ENCODE measurements around the gene VILL. TPM values are rescaled to one million over a fixed set of nuclear protein-coding genes. Genes with fewer than 3 reads are reported as not detected.
"Not testable (repeated sequence)": the region's sequence is repeated elsewhere in the genome, so short reads cannot be mapped to it uniquely, and the experiment has no call there.

VILL gene
- total RNA-seq, 1 experiment from 2014 or later = 2.3 TPM

DNA sequence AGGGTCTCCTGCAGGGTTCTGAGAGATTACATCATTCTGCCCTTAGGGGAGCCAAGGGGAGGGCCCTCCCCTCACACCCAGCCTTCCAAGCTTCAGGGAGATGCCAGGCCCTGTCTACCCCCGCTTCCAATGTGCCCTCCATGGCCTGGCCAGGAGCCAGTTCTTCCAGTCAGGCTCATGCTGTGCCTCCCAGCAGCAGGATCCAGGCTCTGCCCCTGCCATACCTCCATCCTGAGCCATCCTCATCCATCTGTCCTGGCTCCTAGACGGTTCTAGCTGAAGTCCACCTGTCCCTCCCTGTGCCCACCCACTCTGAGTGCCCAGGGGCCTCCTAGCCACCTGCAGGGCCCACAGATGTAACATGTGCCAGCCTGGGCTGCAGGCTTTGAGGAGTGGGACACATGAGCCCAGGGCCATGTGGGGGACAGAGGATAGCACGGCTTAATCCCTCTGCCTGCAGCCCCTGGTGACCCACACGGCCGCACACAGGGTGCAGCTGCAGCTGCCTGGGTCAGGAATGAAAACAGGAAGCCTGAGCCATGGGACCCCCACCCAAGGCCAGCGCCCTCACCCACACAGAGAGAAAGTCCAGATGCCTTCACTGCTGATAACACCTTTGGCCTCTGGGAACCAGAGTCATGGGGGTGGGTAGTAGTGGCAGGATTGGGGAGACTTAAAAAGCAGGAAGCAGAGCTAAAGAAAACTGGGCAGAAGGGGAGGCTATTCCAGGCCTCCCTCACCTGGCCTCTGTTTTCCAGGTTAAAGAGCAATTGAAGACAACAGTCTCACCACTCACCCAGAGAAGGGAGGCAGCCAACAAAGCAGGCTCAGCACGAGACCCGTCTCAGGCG is 27.1 kb downstream of the VILL start:
- no peak for DNase-seq (ENCODE audit: low read depth)

DNA sequence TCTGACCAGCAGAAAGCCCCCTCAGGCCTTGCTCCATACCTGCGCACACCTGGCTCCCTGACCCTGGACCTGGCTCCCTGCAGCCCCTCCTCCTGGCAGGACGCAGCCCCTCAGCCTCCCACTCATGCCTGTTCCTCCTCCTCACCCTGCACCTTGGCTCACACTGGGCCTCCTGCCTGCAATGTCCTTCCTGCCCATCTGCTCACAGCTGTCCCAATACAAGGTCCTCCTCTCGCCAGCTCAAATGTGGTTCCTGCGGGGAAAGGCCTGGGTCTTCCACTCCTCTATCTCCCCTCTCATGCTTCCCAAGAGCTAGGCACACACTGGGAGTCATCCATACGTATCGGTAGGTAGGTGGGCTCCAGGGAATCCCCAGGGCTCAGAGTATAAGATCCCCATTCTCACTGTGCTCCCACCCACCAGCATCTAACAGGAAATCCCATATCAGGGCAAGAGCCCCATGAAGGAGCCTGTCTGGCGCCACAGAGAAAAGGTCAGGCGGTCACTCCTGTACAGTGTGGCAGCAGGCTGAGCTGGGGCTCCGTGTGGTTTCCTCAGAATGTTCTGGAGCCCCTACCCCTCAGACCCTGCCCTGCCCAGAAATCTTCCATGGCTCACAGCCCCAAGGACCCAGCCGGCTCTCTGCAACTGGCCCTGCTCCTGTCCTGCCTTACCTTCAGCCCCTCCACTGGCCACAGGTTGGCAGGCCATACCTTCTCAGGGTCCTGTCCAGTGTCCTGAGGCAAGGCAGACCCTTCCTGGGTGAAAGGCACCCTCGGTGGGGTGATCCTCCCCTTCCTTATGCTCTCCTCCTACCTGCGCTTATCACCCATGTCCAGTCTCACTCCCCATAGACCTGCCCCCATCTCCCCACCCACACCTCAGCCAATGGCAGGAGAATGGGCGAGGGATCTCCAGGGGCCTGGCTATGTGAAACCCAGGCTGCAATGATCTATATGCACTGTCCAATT is 28.0 kb downstream of the VILL start:
- DNase-seq (ENCODE audit: low read depth) = no peak

DNA sequence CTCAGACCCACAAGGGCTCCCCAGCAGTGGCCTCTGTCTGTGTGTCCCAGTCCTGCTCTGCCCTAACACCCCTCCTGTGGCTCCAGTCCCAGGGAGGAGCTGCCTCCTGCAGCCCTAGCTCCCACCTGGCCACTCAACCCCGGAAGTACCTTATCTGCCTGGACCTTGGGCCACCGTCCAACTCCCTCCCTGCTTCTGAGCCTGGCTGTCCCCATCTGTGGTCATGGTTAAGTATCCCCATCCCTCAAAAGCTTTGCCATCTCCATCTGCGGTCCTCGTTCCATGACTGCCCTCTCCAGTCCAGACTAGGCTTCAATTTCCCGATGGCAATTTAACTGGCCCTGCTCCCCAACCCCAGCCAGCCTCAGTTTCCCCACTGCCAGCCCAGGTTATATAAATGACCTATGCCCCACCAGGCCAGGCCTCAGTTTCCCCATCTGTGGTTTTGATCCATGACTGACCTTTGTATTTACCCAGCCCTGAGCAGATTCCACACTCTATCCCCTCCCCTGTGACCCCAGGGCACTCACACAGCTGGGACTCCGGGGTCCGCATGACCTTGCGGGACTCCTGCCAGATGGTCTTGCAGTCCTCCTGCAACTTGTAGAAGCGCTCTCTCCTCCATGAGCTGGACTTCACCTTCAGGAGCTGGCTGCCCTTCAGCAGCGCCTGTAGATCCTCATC is 29.2 kb downstream of the VILL start:
- DNase-seq (ENCODE audit: low read depth) = no peak

DNA sequence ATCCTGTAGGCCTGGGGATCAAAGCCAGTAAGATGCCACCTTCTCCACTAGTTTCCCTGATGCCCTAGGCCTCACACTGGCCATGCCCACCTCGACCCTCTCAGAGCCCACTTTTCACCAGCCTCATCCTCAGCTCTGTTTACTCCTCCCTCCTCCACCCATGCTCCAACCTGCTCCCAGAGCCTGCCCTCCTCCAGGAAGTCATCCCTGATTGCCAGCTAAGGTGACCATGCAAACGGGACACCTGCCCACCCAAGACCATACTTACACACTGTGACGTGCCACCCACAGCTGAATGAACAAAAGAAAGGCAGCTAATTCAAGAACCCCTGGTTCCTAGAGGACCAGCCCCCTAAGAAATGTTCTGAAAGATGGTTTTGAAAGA is 29.7 kb downstream of the VILL start:
- no peak for DNase-seq (ENCODE audit: low read depth)

DNA sequence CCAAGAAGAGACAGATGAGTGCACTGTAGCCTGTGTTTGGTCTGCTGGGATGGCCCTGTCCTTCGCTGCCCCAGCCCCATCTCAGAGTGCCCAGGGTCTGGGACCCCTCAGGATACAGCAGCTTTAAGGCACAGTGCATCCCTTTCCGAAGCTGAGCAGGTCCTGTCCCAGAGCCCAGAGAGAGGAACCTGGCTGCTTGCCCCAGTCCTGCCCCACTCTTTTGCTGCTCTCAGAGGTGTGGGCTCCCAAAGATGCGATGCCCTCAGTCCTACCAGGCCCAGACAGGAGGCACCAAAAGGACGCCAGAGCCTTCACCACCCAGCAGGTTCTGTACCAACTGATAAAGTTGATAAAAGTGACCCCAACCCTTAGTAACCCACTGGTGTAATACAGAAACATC is 30.6 kb downstream of the VILL start:
- no peak for DNase-seq (ENCODE audit: low read depth)

DNA sequence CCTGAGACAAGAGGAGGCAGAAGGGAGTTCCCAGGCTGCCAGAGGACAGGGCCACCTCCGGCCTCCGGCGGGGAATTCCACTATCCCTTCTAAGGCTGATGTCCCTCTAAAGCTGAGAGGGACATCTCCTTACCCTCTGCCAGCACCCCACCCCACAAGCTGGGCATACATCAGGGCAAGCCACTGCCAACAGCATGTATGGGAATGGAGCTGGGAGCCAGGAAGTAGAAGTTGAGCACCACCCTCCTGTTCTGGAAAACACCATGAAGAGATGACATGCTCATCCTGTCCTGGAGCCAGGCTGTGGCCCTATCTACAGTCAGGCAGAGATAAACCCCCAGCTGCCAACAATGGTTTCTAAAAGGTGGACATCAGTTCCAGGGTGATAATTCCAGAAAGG is 31.7 kb downstream of the VILL start:
- no peak for DNase-seq (ENCODE audit: low read depth)

DNA sequence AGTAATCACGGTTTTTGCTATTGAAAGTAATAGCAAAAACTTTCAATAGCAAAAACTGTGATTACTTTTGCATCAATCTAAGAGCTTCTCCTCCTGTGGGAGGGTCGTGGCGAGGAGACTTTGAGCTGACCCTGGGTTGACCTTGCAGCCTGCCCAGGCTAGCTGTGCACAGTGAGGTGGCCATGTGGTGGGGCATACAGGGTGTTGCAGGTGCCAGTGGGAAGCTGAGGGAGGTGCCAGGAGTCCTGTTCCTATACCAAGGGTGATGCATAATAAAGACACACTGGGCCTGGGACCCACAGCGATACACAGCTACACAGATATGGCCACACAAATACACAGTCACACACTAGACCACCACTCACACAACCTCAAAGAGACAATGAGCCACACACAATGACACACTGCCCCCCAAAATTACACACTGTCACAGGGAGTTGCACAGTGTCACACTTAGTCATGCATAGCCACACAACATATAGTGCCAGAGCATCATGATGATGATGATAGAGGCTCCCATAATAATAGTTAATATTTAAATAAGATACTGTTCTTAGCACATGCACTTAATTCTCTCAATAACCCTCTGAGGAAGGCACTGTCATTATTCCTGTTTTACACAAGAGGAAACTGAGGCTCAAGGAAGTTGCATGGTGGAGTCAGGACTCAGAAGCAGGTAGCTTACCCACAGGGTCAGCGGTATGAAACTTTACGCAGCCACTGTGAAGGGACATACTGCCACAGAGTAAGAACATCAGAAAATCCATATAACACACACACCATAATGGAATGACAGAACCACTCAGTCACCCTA is 32.5 kb downstream of the VILL start:
- DNase-seq (ENCODE audit: low read depth) = no peak

DNA sequence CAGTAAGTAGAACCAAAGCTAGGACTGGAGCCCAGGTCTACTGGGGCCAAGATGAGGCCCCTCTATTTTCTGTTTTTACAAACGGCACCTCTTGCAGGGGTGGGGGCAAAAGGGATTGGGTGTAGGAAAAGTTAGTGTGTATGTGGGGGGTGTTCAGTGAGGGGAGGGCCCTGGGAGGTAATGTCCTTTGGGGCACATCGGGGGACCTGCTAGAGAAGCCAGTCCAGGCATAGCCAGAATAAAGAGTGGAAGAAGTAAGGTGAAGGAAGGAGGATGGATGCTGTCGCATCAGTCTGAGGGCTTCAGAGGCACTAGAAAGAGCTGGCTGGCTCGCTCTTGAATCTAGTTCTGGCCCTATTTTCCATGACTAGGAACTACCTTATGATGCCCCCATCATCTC is 36.3 kb downstream of the VILL start:
- DNase-seq (ENCODE audit: low read depth) = no peak

DNA sequence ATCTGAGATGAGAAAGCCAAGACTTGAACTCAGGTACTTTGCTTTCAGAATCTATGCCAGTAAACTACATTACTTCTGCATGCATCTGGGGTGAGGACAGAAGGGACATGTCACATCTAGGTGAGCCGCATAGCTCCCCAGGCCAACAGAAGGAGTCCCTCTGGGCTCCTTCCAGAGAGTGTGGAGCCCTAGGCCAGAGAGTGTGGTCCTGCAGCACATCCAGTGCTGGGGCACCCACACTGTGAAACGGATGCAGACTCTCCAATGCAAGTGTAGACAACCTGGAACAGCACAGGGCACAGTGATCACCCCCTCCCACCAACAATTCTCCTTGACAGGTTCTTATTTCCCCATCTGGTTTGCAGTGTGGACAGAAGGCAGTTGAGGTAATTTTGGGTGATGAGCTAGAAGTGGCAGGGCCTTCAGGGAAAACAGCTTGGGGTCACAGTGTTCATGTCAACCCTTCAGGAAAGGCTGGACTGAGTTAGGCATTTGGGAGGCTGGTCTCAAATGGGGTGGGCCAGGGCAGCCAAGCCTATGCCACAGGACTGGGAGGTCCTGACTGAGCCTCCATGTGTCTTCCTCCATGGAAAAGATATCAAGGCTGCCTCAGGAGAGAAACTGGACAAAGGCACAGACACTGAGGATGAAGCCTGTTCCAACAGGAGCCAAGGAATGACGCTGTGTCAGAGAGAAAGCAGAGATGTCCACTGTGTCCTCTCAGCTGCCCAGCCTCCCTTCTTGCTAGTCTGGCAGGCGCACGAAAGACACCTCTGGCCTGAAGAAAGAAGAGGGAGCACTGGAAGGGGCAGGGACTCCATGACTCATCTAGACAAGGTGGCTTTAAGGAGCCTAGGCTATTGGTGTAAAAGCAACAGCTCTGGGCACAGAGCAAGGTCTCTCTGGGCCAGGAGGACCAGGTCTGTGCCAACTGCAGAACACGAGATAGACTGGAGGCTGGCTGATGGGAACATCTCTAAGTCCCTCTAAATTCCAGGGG is 37.2 kb downstream of the VILL start:
- no peak for DNase-seq (ENCODE audit: low read depth)

DNA sequence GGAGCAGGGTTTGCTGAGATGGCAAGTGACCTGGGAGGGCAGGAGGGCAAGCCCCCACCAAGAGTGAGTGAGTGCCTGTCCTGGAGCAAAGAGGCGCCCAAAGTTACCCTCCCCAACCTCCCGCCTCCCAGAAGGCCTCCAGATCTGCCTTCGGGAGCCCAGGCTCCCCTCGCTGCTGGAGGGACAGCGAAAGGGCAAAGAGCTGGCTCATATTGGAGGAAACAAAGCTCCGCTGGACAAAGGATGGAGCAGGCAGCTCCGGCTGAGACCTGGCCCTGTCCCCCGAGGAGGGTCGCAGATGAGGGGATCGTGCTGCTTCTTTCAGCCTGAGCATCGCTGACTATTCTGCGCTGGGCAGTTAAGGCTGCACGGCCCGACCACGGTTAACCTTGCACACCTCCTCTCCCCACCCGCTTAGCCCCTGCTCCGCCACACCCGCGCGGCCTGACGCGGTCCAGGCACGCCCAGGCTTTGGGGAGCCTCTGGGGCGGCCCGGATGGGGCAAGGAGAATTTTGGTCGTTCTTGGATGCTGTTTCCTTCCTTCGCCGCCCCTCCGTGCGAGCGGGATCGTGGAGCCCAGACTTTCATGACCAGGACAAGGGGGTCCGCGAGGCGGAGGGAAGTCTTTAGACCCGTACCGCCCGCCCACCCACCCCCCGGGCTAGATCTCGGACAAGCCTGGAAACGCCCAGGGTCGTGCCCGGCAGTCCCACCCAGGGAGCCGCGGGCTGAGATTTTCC is 38.2 kb downstream of the VILL start:
- no peak for DNase-seq (ENCODE audit: low read depth)

DNA sequence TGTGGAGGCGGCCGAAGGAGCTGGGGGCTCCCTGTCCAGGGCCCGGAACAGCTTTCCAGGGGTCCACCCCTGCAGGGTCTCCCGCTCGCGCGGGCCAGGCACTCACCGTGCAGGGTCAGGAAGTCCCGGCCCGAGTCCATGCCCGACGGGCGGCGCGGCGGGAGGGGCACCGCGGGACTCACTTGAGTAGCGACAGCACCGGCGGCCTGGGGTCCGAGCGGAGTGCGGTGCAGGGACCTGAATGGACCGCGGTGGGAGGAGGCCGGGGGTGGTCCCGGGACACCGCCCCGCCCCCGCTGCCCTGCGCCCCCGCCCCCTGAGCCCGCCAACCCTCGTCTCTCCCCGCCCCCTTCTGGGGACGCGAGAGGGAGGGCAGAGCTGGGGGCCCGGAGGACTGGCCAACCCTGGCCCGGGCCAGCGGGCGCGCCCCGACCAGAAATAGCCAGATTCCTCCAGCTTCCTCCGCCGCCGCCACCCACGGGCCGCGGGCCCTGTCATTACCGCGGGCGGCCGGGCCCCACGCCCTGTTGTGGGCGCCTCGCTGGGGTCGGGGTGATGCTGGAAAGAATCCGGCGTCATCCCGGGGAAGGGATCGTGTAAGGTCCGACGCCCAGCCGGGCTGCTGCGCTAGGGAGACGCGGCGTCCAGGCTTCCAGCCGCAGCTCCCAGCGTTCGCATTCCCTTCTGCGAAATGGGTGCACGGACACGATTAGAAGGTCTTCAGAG is 39.0 kb downstream of the VILL start, which contains the start of gene PLCD1:
PLCD1 (minus strand) TSS at position 243 of the 726 bp plus-strand sequence; CDS start at position 140, 103 bp downstream.
- DNase-seq (ENCODE audit: low read depth) = peak; percentile 40

DNA sequence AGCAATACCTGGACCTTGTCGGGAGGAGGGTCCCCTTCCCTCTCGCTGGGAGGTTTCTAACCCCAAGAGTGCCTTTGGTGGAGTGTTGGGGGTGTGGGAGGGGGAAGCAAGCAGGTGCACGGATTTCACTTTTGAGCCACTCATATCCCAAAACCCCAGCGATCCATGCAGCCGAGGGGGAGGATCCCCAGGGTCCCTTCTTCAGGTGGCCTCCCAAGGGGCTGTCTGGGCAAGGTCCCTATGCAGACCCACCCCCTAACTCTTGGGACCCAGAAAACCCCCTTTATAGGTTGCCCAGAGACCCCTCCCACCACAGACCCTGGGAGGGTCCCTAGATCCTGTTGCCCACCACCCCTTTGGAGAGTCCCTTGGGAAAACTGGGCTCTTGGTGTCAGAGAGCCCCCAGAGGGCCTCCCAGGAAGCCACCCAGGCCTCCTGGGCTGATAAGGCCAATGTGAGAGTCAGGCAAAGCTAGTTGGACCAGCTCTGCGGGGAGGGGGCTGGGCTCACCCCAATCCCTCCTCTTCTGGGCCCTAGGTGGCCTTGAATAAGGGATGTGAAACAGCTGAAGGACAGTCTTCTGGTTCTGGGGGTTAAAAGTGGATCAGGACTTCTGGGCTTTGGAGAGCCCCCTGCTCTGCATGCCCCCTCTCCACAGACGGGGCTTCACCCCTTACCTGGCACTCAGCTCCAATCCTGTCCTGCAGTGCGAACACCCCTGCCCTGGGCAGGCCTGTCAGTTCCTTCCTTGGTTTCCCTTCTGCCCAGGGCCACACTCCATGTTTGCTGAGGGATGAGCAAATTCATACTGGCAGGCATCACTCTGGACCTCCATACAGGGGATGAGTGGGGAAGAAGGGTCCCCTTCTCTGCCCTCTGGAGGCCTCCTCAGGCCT is 39.8 kb downstream of the VILL start:
- DNase-seq (ENCODE audit: low read depth) = no peak

DNA sequence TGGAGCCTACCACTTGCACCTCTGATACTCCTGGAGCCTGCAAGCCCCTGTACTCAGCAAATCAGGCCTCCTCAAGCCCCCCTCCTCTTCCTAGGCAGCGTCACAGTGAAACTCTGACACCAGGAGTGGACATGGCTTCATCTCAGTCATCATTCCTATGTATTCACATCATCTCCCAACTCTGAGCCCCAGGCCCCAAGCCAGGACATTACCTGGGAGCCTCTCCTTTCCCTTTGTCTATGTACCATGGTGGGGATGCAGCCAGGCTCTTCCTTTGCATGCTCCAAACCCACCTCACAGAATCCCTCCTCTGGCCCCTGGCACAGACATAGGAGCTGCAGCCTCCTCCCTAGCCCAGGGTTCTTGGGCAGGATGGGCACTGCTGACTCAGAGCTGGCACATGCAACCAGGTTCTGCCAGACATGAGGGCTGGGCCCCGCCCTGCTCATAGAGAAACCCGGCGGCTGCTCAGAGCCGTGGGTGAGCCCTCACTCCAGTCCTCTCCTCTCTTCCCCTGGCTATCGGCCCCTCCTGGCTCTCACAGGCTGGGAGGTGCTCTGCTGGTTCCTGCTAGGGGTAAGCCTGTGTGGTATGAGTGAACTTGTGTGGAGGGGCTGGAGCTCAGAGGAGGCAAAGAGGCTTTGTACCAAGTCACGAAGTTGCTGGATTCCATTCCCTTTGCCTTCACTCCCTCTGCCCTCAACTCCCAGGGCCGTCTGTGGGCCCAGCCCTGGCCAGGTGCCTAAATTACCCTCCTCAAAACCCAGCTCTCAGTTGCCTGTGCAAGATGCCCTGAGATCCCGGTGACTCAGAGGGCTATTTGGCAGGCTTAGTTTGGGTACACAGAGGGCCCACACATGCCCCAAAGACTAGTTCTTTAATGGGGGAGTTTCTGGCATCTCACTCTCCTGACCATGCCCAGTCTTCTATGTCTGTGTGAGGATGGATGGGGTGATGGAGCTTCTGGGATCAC is 40.7 kb downstream of the VILL start:
- peak; percentile 72 for DNase-seq (ENCODE audit: low read depth)

DNA sequence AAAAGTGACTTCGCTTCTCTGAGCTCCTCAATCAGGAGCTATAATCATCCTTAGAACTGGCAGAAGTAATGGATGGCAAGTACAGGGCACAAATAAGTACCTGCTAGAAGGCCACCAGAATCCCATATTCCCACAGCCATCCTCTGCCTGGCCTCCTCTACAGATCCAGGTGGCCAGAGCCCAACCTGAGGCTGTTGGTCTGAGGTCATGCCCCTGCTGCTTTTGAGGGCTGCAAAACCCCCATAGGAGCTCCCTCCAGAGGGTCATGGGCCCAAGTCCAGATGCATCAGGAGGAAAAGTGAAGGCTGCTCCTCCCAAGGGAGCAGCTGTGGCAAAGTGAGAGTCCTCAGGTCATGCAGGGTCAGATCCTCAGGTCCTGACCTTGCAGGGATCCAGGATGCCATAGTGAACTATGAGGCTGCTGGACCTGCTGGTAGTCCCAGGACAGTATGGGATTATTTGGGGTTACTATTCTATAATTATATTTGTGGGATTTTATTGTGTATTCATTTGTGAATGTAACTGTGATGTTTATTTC is 41.8 kb downstream of the VILL start:
- DNase-seq (ENCODE audit: low read depth) = no peak

DNA sequence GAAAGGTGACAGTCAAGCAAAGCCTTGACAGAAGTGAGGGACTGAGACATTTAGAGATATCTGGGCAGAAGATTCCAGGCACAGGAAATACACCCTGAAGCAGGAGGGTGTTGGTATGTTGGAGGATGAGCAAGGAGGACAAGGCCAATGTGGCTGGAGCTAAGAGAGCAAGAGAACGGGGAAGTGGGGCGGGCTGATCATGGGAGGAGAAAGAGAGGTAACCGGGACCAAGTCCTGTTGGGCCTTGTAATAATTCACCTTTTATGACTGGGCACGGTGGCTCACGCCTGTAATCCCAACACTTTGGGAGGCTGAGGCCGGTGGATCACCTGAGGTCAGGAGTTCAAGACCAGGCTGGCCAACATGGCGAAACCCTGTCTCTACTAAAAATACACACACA is 43.0 kb downstream of the VILL start:
- not testable (repeated sequence) for DNase-seq (ENCODE audit: low read depth)

DNA sequence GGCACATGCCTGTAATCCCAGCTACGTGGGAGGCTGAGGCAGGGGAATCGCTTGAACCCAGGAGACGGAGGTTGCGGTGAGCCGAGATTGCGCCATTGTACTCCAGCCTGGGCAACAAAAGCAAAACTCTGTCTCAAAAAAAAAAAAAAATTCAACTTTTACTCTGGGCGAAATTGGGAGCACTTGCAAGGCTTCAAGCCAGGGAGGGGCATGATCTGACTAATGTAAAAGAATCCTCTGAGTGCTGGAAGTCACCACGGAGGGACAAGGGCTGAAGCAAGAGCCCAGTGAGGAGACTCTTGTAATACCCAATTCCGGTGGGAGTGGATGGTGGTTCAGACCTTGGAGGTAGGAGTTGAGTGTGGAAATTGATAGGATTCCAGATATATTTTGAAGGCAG is 43.7 kb downstream of the VILL start:
- DNase-seq (ENCODE audit: low read depth) = not testable (repeated sequence)
